Measurements from ENCODE around the gene SLC38A4.
"Not testable (repeated sequence)": the region's sequence is repeated elsewhere in the genome, so short reads cannot be mapped to it uniquely, and the experiment has no call there.

SLC38A4 gene

GRCh38 chr12:46857486-46857885 is 31.7 kb upstream of the SLC38A4 start:
- H3K4me3 ChIP-seq (ENCODE audit: low read depth, low read length), result no peak overlapping the region
- TF ChIP-seq, protein P1, sequence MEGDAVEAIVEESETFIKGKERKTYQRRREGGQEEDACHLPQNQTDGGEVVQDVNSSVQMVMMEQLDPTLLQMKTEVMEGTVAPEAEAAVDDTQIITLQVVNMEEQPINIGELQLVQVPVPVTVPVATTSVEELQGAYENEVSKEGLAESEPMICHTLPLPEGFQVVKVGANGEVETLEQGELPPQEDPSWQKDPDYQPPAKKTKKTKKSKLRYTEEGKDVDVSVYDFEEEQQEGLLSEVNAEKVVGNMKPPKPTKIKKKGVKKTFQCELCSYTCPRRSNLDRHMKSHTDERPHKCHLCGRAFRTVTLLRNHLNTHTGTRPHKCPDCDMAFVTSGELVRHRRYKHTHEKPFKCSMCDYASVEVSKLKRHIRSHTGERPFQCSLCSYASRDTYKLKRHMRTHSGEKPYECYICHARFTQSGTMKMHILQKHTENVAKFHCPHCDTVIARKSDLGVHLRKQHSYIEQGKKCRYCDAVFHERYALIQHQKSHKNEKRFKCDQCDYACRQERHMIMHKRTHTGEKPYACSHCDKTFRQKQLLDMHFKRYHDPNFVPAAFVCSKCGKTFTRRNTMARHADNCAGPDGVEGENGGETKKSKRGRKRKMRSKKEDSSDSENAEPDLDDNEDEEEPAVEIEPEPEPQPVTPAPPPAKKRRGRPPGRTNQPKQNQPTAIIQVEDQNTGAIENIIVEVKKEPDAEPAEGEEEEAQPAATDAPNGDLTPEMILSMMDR (IDR thresholded peaks at IDR 0.05; ENCODE audit: low read depth, low read length), result no peak

- H3K4me3 ChIP-seq (ENCODE audit: low read depth, low read length), result no peak overlapping the region
- TF ChIP-seq, protein P1 (IDR thresholded peaks at IDR 0.05; ENCODE audit: low read depth, low read length), result no peak
These were observed 30.0 kb upstream of the SLC38A4 start for GRCh38 chr12:46855760-46856159.

DNA sequence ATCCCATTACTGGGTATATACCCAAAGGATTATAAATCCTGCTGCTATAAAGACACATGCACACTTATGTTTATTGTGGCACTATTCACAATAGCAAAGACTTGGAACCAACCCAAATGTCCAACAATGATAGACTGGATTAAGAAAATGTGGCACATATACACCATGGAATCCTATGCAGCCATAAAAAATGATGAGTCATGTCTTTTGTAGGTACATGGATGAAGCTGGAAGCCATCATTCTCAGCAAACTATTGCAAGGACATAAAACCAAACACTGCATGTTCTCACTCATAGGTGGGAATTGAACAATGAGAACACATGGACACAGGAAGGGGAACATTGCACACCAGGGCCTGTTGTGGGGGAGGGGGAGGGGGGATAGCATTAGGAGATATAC is 28.4 kb upstream of the SLC38A4 start:
- H3K4me3 ChIP-seq (ENCODE audit: low read depth, low read length), result not testable (repeated sequence)

DNA sequence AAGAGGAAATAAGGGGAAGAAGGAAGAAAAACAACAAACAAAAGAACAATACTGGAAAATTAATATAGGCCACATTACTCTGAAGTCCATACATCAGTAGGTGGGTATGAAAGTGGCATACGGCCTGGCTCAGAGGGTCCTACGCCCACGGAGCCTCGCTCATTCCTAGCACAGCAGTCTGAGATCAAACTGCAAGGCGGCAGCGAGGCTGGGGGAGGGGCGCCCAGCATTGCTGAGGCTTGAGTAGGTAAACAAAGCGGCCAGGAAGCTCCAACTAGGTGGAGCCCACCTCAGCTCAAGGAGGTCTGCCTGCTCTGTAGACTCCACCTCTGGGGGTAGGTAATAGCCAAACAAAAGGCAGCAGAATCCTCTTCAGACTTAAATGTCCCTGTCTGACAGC is 23.0 kb upstream of the SLC38A4 start:
- H3K4me3 ChIP-seq (ENCODE audit: low read depth, low read length), result not testable (repeated sequence)

- no peak overlapping the region for H3K4me3 ChIP-seq (ENCODE audit: low read depth, low read length)
- TF ChIP-seq, protein P1 (IDR thresholded peaks at IDR 0.05; ENCODE audit: low read depth, low read length), result no peak
These were observed 21.2 kb upstream of the SLC38A4 start for GRCh38 chr12:46847001-46847400.

- no peak overlapping the region for H3K4me3 ChIP-seq (ENCODE audit: low read depth, low read length)
- TF ChIP-seq, protein P1 (IDR thresholded peaks at IDR 0.05; ENCODE audit: low read depth, low read length), result no peak
These were observed 18.0 kb upstream of the SLC38A4 start for GRCh38 chr12:46843811-46844210.

- H3K4me3 ChIP-seq (ENCODE audit: low read depth, low read length), result no peak overlapping the region
- TF ChIP-seq, protein P1 (IDR thresholded peaks at IDR 0.05; ENCODE audit: low read depth, low read length), result no peak
These were observed 16.1 kb upstream of the SLC38A4 start for GRCh38 chr12:46841891-46842290.

DNA sequence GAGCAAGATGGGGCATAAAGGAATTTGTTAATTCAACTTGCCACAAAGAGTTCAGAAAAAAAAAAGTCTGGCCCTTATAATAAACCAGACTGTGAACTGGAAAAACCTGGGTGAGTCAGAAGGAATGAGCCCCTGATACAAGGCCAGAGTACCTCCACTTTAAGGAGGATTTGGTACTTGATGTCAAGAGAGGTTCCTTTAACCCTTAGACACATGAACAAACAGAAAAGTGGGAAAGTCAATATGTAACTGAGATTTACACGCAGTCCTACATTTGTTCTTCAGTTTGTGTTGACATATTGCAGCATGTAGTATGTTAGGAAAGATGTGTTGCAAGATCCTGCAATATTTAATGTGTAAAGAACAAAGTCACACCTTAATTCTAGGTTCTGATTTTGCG is 14.2 kb upstream of the SLC38A4 start:
- H3K4me3 ChIP-seq (ENCODE audit: low read depth, low read length), result no peak overlapping the region
- TF ChIP-seq, protein P1 (IDR thresholded peaks at IDR 0.05; ENCODE audit: low read depth, low read length), result no peak

Data from WI38 (cell line).